GM12878 (cell line): Measurements from ENCODE around the gene MB21D2. TPM values are rescaled to one million over a fixed set of nuclear protein-coding genes. Genes with fewer than 3 reads are reported as not detected.
A peak's percentile ranks its signal among the peaks of the same experiment; 100 is the strongest.

Source experiments
- BACH1 ChIP-seq: fragments of 450-650 bp; IDR thresholded peaks from 2 replicates; pipeline ENCODE4 v1.6.1; 2017; ENCODE audit warnings: mild to moderate bottlenecking, borderline replicate concordance
- CBX3 ChIP-seq: fragments of 200-600 bp; sonication (generic); IDR thresholded peaks from 2 replicates; pipeline ENCODE4 v1.6.1; 2016; ENCODE audit warnings: low read depth, borderline replicate concordance
- DPF2 ChIP-seq: fragments of 450-650 bp; IDR thresholded peaks from 2 replicates; pipeline ENCODE4 v1.6.1; 2017; ENCODE audit warnings: mild to moderate bottlenecking
- EP300 ChIP-seq, 2 experiments: fragments of 150-350 bp in 1 of 2; IDR thresholded peaks; 2 replicates each; pipeline ENCODE4 v1.6.1; 2011 to 2012; ENCODE audit warnings: low read depth in 2 of 2, low read length in 2 of 2, borderline replicate concordance in 1 of 2, improper control_type of control experiment in 1 of 2, inconsistent platforms in 1 of 2; ENCODE audit not compliant: control insufficient read depth in 1 of 2
- GATAD2B ChIP-seq: fragments of 450-650 bp; conservative IDR thresholded peaks from 2 replicates; pipeline ENCODE4 v1.6.1; 2017; ENCODE audit warnings: low read depth, mild to moderate bottlenecking, moderate library complexity
- HDAC2 ChIP-seq: fragments of 200-600 bp; sonication (generic); IDR thresholded peaks from 2 replicates; pipeline ENCODE4 v1.6.1; 2017
- HDAC6 ChIP-seq: fragments of 200-600 bp; sonication (generic); IDR thresholded peaks from one replicate; pipeline ENCODE4 v1.8.0; 2017; ENCODE audit warnings: antibody characterized with exemption; ENCODE audit not compliant: unreplicated experiment
- IRF4 ChIP-seq: IDR thresholded peaks from 2 replicates; pipeline ENCODE4 v1.6.1; 2011; ENCODE audit warnings: low read depth, low read length
- JUNB ChIP-seq: IDR thresholded peaks from 2 replicates; pipeline ENCODE4 v1.6.1; 2016; ENCODE audit warnings: antibody characterized with exemption, mild to moderate bottlenecking
- MYB ChIP-seq: fragments of 150-350 bp; IDR thresholded peaks from 2 replicates; pipeline ENCODE4 v1.6.1; 2014; ENCODE audit warnings: mild to moderate bottlenecking, low read depth, low read length, borderline replicate concordance
- MYC ChIP-seq: IDR thresholded peaks from 2 replicates; pipeline ENCODE4 v1.6.1; 2011; ENCODE audit warnings: mild to moderate bottlenecking, low read length, moderate library complexity, inconsistent platforms; ENCODE audit not compliant: insufficient read depth, insufficient replicate concordance, insufficient read length, severe bottlenecking
- NFIC ChIP-seq: IDR thresholded peaks from 2 replicates; pipeline ENCODE4 v1.6.1; 2012; ENCODE audit warnings: low read depth, mild to moderate bottlenecking, inconsistent platforms, low read length, moderate library complexity
- NR2F1 ChIP-seq: fragments of 450-650 bp; conservative IDR thresholded peaks from 2 replicates; pipeline ENCODE4 v1.6.1; 2017; ENCODE audit warnings: mild to moderate bottlenecking
- PAX8 ChIP-seq: fragments of 450-650 bp; IDR thresholded peaks from 2 replicates; pipeline ENCODE4 v1.6.1; 2017; ENCODE audit warnings: mild to moderate bottlenecking, moderate library complexity
- POLR2AphosphoS5 ChIP-seq: IDR thresholded peaks from 2 replicates; pipeline ENCODE4 v1.6.1; 2011; ENCODE audit warnings: mild to moderate bottlenecking, low read length, inconsistent platforms
- RAD51 ChIP-seq: fragments of 450-650 bp; IDR thresholded peaks from 2 replicates; pipeline ENCODE4 v1.6.1; 2016; ENCODE audit warnings: moderate library complexity, mild to moderate bottlenecking, inconsistent platforms
- RUNX3 ChIP-seq: IDR thresholded peaks from 2 replicates; pipeline ENCODE4 v1.6.1; 2012; ENCODE audit warnings: low read length, inconsistent platforms
- SMAD5 ChIP-seq: IDR thresholded peaks from 2 replicates; pipeline ENCODE4 v1.6.1; 2016; ENCODE audit warnings: antibody characterized with exemption, low read depth
- SMARCA5 ChIP-seq: fragments of 450-650 bp; IDR thresholded peaks from 2 replicates; pipeline ENCODE4 v1.6.1; 2017; ENCODE audit warnings: mild to moderate bottlenecking
- SP1 ChIP-seq: IDR thresholded peaks from one replicate; pipeline ENCODE4 v1.6.1; 2011; ENCODE audit warnings: low read depth, low read length
- SPI1 ChIP-seq: IDR thresholded peaks from 2 replicates; pipeline ENCODE4 v1.6.1; 2011; ENCODE audit warnings: low read depth, mild to moderate bottlenecking, low read length, moderate library complexity, borderline replicate concordance; ENCODE audit not compliant: insufficient read depth
- SUZ12 ChIP-seq: fragments of 200-600 bp; sonication (generic); IDR thresholded peaks from one replicate; pipeline ENCODE4 v1.6.1; 2018; ENCODE audit warnings: antibody characterized with exemption, mild to moderate bottlenecking; ENCODE audit not compliant: unreplicated experiment
- TAF1 ChIP-seq: IDR thresholded peaks from 2 replicates; pipeline ENCODE4 v1.6.1; 2011; ENCODE audit warnings: mild to moderate bottlenecking, low read depth, low read length, borderline replicate concordance
- ZBED1 ChIP-seq: IDR thresholded peaks from 2 replicates; pipeline ENCODE4 v1.6.1; 2016; ENCODE audit warnings: borderline replicate concordance
- polyA plus RNA-seq, 11 experiments: library from polyadenylated mRNA; depleted of rRNA in 4 of 11; unstranded in 6 of 11; stranded (reverse) in 5 of 11; fragments of >200 nt; fragmentation: Nextera tagmentation in 4 of 11; fragmentation: Illumina TruSeq in 1 of 11; extraction: Ambion mirVana in 4 of 11; extraction: Trizol in 1 of 11; gene quantifications; 1 replicate in 1 of 11; 2 replicates in 10 of 11; pipeline versions ENCODE4 v1.2.1 to v1.2.3, GENCODE V29; 2011 to 2016; ENCODE audit warnings: inconsistent platforms in 2 of 11, missing spikeins in 2 of 11, low read depth in 1 of 11
- total RNA-seq, 4 experiments: library from RNA; depleted of rRNA in 3 of 4; stranded (reverse); fragments of >200 nt in 3 of 4; fragmentation: Illumina TruSeq in 1 of 4; extraction: Trizol in 1 of 4; gene quantifications; 2 replicates each; pipeline versions ENCODE4 v1.2.1 to v1.2.3, GENCODE V29; 2013 to 2021
- TF ChIP-seq, protein P1 (sequence below): fragments of 450-650 bp; IDR thresholded peaks from 2 replicates; pipeline ENCODE4 v1.6.1; 2017; ENCODE audit warnings: borderline replicate concordance
- TF ChIP-seq, protein P2 (sequence below): IDR thresholded peaks from 2 replicates; pipeline ENCODE4 v1.6.1; 2011; ENCODE audit warnings: borderline replicate concordance, low read depth, mild to moderate bottlenecking, moderate library complexity, mixed read lengths, low read length; ENCODE audit not compliant: insufficient read depth; ENCODE audit errors: extremely low read length
- TF ChIP-seq, protein P3 (sequence below), 3 experiments: IDR thresholded peaks in 2 of 3; conservative IDR thresholded peaks in 1 of 3; 2 replicates each; pipeline ENCODE4 v1.5.1; 2011; ENCODE audit warnings: low read depth in 3 of 3, low read length in 3 of 3, mild to moderate bottlenecking in 3 of 3, control low read depth in 2 of 3, moderate library complexity in 2 of 3, inconsistent platforms in 1 of 3, mixed read lengths in 1 of 3; ENCODE audit not compliant: control insufficient read depth in 2 of 3, insufficient read depth in 1 of 3; ENCODE audit errors: extremely low read depth in 1 of 3

Gene MB21D2
- total and polyA plus RNA-seq, 10 of the 15 experiments (the other 5 are each of a cell fraction or from before 2014, with no cell fraction given) = 7.9 to 21.2 (median 15.3) TPM

DNA sequence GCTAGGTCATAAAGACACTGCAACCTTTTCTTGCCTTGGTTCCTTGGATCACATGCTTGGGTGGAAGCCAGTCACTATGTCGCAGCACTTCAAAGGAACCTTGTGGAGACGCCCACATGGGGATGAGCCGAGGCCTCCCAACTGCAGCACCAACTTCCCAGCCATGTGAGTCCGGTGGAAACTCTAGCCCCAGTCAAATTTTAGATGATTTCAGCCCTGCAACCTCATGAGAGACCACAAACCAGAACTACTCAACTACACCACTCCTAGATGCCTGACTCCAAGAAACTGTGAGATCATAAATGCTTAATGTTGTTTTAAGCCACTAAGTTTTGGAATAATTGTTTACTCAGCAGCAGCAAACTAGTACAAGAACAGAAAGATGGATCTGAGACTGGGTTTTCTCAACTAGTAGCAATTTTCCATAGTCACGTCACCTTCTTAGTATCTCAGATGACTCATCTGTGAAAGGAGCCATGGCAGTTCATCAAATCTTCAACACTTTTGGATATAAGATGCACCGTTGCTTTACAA is 86.5 kb downstream of the MB21D2 start (continued):
- no peak for TF ChIP-seq SMAD5
- TF ChIP-seq GATAD2B = 0 out of 2 replicates have a peak, but pooled peaks have one; percentile 16
- TF ChIP-seq NFIC = peak; percentile 36; the same call in 1 of the 2 replicates
- TF ChIP-seq RUNX3 = peak; percentile 80
- no peak for TF ChIP-seq PAX8
- 0 out of 2 replicates have a peak, but pooled peaks have one; percentile 46 for TF ChIP-seq ZBED1
- TF ChIP-seq, protein P1, sequence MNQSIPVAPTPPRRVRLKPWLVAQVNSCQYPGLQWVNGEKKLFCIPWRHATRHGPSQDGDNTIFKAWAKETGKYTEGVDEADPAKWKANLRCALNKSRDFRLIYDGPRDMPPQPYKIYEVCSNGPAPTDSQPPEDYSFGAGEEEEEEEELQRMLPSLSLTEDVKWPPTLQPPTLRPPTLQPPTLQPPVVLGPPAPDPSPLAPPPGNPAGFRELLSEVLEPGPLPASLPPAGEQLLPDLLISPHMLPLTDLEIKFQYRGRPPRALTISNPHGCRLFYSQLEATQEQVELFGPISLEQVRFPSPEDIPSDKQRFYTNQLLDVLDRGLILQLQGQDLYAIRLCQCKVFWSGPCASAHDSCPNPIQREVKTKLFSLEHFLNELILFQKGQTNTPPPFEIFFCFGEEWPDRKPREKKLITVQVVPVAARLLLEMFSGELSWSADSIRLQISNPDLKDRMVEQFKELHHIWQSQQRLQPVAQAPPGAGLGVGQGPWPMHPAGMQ = no peak
- no peak for TF ChIP-seq SPI1
- no peak; the same call in 1 of the 2 replicates for TF ChIP-seq NR2F1
- no peak for TF ChIP-seq SUZ12
- no peak for TF ChIP-seq CBX3
- TF ChIP-seq MYB = no peak
- TF ChIP-seq SP1 = peak; percentile 7
- TF ChIP-seq DPF2 = peak; percentile 64; the same call in 1 of the 2 replicates
- TF ChIP-seq POLR2AphosphoS5 = no peak
- TF ChIP-seq TAF1 = no peak
- TF ChIP-seq BACH1 = no peak
- TF ChIP-seq MYC = no peak
- TF ChIP-seq, protein P2, sequence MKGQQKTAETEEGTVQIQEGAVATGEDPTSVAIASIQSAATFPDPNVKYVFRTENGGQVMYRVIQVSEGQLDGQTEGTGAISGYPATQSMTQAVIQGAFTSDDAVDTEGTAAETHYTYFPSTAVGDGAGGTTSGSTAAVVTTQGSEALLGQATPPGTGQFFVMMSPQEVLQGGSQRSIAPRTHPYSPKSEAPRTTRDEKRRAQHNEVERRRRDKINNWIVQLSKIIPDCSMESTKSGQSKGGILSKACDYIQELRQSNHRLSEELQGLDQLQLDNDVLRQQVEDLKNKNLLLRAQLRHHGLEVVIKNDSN = no peak
- TF ChIP-seq SMARCA5 = no peak
- TF ChIP-seq EP300 (IDR thresholded peaks at IDR 0.05; ENCODE audit: borderline replicate concordance in 1 of 2, control insufficient read depth in 1 of 2, low read depth in 2 of 2, low read length in 2 of 2) = no peak
- 0 out of 2 replicates have a peak, but pooled peaks have one; percentile 7 for TF ChIP-seq IRF4
- TF ChIP-seq JUNB = no peak; the same call in 1 of the 2 replicates
- no peak for TF ChIP-seq RAD51
- TF ChIP-seq, protein P3, sequence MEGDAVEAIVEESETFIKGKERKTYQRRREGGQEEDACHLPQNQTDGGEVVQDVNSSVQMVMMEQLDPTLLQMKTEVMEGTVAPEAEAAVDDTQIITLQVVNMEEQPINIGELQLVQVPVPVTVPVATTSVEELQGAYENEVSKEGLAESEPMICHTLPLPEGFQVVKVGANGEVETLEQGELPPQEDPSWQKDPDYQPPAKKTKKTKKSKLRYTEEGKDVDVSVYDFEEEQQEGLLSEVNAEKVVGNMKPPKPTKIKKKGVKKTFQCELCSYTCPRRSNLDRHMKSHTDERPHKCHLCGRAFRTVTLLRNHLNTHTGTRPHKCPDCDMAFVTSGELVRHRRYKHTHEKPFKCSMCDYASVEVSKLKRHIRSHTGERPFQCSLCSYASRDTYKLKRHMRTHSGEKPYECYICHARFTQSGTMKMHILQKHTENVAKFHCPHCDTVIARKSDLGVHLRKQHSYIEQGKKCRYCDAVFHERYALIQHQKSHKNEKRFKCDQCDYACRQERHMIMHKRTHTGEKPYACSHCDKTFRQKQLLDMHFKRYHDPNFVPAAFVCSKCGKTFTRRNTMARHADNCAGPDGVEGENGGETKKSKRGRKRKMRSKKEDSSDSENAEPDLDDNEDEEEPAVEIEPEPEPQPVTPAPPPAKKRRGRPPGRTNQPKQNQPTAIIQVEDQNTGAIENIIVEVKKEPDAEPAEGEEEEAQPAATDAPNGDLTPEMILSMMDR (IDR thresholded peaks at IDR 0.05 in 2 of 3, conservative IDR thresholded peaks at IDR 0.05 in 1 of 3; ENCODE audit: control insufficient read depth in 2 of 3, extremely low read depth in 1 of 3, insufficient read depth in 1 of 3, low read depth in 3 of 3, low read length in 3 of 3) = no peak
- no peak for TF ChIP-seq HDAC6
- no peak for TF ChIP-seq HDAC2
